ENCODE data around the gene RYR1. TPM values are rescaled to one million over a fixed set of nuclear protein-coding genes. Genes with fewer than 3 reads are reported as not detected.
"Not testable (repeated sequence)": the region's sequence is repeated elsewhere in the genome, so short reads cannot be mapped to it uniquely, and the experiment has no call there.

Gene RYR1
- total RNA-seq, 2 experiments from 2014 or later = 0.19 to 0.28 TPM

DNA sequence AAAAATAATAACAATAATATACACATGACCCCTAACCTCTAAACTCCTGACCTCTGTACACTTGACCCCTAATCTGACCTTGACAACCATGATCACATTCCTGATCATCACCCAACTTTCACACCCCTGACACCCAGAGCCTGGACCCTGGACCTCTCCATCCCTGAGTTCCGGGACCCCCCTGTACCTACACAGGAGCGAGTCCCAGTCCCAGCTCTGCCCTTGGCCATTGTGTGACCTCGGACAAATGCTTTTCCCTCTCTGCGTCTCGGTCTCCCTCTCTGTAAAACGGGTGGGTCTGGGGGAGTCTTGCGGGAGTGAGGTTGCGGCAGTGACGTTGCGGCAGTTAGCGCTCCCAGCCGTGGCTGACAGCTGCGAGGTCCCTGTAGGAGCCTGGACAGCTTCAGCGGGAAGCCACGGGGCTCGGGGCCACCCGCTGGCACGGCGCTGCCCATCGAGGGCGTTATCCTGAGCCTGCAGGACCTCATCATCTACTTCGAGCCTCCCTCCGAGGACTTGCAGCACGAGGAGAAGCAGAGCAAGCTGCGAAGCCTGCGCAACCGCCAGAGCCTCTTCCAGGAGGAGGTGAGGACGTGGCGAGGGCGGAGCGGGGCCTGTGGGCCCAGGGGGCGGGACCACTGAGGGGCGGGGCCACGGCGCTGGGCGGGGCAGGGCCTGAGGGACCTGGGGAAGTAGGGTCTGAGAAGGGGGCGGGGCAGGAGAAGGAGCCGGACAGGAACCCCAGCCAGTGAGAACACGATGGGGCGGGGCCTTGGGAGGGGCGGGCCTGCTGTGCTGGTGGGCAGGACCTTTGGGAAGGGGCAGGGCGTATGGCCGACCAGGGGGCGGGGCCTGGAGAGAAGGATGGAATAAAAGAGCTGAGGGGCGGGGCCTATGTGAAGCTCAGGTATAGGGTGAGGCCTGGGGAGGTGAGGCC lies 19.2 kb downstream of the RYR1 start:
- Mint-ChIP-seq H3K36me3 (no peaks in the 10 kb centered on the region), H3K27ac (no peak overlapping the region), H3K27me3 (no peaks in the 10 kb centered on the region), H3K4me1 (no peaks in the 10 kb centered on the region), H3K4me3 (no peak overlapping the region), H3K9me3 (no peaks in the 10 kb centered on the region)
- peak; percentile 9 for DNase-seq

DNA sequence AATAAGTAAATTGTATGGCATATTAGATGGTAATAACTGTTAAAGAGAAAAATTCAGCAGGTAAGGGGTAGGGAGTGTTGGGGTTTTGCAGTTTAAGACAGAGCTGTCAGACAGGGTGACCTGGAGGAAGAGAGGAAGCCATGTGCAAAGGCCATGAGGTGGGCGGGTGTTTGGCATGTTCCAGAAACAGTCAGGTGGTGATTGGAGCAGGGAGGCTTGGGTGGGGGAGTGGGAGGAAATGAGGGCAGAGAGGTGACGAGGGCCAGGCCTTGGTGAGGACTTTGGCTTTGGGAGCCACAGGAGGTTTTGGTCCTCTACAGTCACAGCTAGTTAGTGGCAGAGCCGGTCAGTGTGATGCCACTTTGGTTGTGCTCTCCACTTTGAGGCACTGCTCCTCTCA lies 20.1 kb downstream of the RYR1 start:
- no peak overlapping the region for H3K4me3 Mint-ChIP-seq
- H3K4me1 Mint-ChIP-seq = no peaks in the 10 kb centered on the region
- no peaks in the 10 kb centered on the region for H3K36me3 Mint-ChIP-seq
- no peak for DNase-seq
- H3K9me3 Mint-ChIP-seq = no peaks in the 10 kb centered on the region
- H3K27ac Mint-ChIP-seq = no peak overlapping the region
- no peaks in the 10 kb centered on the region for H3K27me3 Mint-ChIP-seq

DNA sequence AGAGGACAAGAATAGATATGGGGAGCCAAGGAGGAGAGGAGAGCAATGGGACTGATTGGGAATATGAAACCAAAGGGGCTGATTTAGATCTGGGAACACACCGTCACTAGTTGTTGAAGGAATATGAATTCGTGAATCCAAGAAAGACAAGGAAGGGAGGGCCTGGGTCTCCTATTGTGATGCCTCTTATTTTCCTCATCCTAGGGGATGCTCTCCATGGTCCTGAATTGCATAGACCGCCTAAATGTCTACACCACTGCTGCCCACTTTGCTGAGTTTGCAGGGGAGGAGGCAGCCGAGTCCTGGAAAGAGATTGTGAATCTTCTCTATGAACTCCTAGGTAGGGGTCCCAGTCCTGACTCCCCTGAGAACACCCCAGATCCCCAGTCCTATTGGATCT lies 21.5 kb downstream of the RYR1 start:
- DNase-seq = no peak
- H3K4me3 Mint-ChIP-seq = no peak overlapping the region
- H3K9me3 Mint-ChIP-seq = no peaks in the 10 kb centered on the region
- H3K4me1 Mint-ChIP-seq = no peaks in the 10 kb centered on the region
- no peak overlapping the region for H3K27ac Mint-ChIP-seq
- no peaks in the 10 kb centered on the region for H3K27me3 Mint-ChIP-seq
- no peaks in the 10 kb centered on the region for H3K36me3 Mint-ChIP-seq

DNA sequence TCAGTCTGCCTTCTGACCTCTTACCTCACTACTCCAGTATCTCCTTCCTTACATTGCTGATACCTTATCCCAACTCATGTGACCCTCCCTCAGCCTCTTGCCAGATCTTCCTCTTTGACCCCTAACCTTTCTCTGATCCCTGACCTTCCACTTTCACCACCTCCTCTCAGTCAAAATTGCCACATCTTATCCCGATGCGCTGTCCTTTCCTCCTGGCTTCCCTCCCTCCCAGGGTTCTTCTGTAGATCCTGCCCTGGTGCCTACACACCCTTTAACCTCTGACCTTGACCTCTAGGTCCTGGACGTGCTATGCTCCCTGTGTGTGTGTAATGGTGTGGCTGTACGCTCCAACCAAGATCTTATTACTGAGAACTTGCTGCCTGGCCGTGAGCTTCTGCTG lies 23.7 kb downstream of the RYR1 start:
- Mint-ChIP-seq H3K4me3 (no peak overlapping the region), H3K27ac (no peak overlapping the region), H3K9me3 (no peaks in the 10 kb centered on the region), H3K36me3 (no peaks in the 10 kb centered on the region), H3K27me3 (peaks cover 1% of the 10 kb centered on the region), H3K4me1 (no peaks in the 10 kb centered on the region)
- DNase-seq = no peak

DNA sequence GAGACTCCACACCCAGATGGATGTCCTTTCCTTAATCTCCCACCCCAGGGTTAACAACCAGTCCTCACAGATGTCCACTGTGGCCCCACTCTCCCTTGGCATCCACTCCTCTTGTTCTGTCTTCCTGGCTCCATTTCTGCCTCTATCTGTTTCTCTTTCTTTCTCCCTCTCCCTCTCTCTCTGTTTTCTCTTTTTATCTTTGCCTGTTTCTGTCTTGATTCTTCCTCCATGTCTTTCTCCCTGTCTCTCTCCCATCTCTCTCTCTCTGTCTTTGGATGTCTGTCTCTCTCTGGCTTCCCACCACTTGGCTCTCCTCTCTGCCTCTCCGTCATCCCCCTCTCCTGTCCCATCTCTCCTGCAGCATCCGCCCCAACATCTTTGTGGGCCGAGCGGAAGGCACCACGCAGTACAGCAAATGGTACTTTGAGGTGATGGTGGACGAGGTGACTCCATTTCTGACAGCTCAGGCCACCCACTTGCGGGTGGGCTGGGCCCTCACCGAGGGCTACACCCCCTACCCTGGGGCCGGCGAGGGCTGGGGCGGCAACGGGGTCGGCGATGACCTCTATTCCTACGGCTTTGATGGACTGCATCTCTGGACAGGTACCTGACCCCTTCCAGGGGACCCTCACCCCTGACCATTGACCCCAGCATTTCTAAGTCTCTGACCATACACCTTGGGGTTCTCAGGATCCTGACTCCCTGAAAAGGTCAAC lies 24.4 kb downstream of the RYR1 start:
- DNase-seq = no peak
- Mint-ChIP-seq H3K27ac (no peak overlapping the region), H3K9me3 (no peaks in the 10 kb centered on the region), H3K27me3 (peaks cover 7% of the 10 kb centered on the region), H3K4me3 (no peak overlapping the region), H3K4me1 (no peaks in the 10 kb centered on the region), H3K36me3 (no peaks in the 10 kb centered on the region)

DNA sequence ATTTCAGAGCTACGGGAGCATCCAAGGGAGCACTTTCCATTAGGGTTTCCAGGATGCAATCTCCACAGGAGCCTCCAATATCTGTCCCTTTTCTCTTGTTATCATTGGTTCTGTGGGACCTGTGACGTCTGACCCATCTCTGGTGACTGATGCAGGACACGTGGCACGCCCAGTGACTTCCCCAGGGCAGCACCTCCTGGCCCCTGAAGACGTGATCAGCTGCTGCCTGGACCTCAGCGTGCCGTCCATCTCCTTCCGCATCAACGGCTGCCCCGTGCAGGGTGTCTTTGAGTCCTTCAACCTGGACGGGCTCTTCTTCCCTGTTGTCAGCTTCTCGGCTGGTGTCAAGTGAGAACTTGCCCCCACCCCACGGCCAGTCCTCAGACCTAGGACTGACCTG lies 25.5 kb downstream of the RYR1 start:
- Mint-ChIP-seq H3K9me3 (no peaks in the 10 kb centered on the region), H3K27me3 (peaks cover 7% of the 10 kb centered on the region)

DNA sequence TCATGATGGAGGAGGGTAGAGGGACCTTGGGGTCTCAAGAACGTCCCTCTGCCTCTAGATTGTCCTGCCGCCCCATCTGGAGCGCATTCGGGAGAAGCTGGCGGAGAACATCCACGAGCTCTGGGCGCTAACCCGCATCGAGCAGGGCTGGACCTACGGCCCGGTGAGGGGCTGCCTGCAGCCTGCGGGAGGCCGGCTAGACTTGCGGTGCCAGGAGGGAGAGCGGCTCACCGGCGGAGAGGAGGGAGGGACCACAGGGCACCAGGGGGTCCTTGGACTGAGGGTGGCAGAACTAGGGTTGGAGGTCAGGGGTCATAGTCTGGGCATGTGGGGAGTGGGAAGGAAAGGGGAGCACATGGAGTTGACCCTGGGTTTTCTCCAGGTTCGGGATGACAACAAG lies 29.9 kb downstream of the RYR1 start:
- Mint-ChIP-seq H3K36me3 (no peaks in the 10 kb centered on the region), H3K4me1 (no peaks in the 10 kb centered on the region), H3K27ac (no peak overlapping the region), H3K9me3 (peaks cover 1% of the 10 kb centered on the region), H3K4me3 (no peak overlapping the region), H3K27me3 (peaks cover 11% of the 10 kb centered on the region)
- no peak for DNase-seq

More for the DNA sequence above, 25.5 kb downstream of the RYR1 start:
- no peak for DNase-seq
- no peaks in the 10 kb centered on the region for H3K4me1 Mint-ChIP-seq
- H3K36me3 Mint-ChIP-seq = no peaks in the 10 kb centered on the region
- H3K27ac Mint-ChIP-seq = no peak overlapping the region
- no peak overlapping the region for H3K4me3 Mint-ChIP-seq

DNA sequence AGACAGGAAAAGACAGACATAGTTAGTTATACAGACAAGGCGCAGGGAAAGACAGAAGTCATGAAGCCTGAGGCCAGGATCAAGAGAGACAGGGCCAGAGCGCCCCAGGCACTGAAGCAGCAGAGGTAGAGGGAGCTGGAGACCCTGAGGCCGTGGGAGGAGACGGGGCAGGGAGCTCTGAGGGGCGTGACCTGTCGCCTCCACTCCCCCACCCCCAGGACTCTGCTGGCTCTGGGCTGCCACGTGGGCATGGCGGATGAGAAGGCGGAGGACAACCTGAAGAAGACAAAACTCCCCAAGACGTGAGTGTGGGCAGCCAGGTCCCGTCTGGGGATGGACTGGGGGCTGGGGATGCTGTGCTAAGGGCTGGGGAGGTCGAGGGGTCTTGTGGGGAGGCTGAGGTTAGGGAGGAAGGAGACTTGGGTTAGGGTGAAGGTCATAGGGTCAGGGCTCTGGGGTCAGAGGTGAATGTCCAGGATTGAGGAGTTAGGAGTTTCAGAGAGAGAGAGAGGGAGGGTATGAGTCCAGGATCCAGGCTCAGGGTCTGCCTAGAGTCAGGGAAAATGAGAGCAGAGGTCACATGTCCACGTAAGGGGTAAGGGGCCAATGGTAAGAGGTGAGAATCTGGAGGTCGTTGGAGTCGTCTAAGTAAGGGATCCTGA lies 31.1 kb downstream of the RYR1 start:
- H3K9me3 Mint-ChIP-seq = peaks cover 1% of the 10 kb centered on the region
- no peaks in the 10 kb centered on the region for H3K4me1 Mint-ChIP-seq

DNA sequence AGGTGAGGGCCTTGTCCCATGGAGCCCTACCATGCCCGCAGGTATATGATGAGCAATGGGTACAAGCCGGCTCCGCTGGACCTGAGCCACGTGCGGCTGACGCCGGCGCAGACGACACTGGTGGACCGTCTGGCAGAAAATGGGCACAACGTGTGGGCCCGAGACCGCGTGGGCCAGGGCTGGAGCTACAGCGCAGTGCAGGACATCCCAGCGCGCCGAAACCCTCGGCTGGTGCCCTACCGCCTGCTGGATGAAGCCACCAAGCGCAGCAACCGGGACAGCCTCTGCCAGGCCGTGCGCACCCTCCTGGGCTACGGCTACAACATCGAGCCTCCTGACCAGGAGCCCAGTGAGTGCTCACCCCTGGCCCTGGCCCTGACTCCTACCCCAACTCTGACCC lies 32.6 kb downstream of the RYR1 start:
- Mint-ChIP-seq H3K4me1 (no peaks in the 10 kb centered on the region), H3K36me3 (no peaks in the 10 kb centered on the region), H3K27me3 (peaks cover 16% of the 10 kb centered on the region), H3K4me3 (no peak overlapping the region), H3K9me3 (peaks cover 1% of the 10 kb centered on the region), H3K27ac (no peak overlapping the region)
- DNase-seq = no peak

More for the DNA sequence above, 31.1 kb downstream of the RYR1 start:
- peaks cover 11% of the 10 kb centered on the region for H3K27me3 Mint-ChIP-seq
- H3K4me3 Mint-ChIP-seq = no peak overlapping the region
- no peak overlapping the region for H3K27ac Mint-ChIP-seq
- no peak for DNase-seq
- H3K36me3 Mint-ChIP-seq = no peaks in the 10 kb centered on the region

DNA sequence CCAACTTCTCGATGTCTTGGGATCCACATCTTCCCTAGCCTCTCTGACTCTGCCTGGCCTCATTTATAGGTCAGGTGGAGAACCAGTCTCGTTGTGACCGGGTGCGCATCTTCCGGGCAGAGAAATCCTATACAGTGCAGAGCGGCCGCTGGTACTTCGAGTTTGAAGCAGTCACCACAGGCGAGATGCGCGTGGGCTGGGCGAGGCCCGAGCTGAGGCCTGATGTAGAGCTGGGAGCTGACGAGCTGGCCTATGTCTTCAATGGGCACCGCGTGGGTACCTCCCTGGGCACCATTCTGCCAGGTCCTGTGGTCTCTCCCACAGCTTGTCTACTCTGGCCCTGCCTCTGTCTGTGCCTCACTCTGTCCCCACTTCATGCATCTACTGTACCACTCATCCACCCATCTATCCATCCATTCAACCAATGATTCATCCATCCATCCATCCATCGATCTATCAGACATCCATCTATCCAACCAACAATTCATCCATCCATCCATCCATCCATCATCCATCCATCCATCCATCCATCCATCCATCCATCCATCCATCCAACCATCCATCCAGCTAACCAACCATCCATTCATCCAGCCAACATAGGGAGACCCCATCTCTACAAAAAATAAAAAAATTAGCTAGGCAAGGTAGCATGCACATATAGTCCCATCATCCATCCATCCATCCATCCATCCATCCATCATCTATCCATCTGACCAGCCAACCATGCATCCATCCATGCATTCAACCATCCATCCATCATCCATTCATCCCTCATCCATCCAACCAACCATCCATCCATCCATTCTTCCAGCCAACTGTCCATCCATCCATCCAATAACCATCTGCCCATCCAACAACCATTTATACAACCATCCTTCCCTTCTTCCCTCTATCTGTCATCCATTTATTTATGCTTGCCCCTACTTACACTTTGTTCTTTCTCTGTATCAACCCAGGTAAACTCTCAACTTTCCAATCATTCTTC lies 34.3 kb downstream of the RYR1 start:
- Mint-ChIP-seq H3K27me3 (peaks cover 9% of the 10 kb centered on the region), H3K9me3 (peaks cover 1% of the 10 kb centered on the region), H3K27ac (no peak overlapping the region), H3K4me3 (no peak overlapping the region), H3K4me1 (no peaks in the 10 kb centered on the region), H3K36me3 (no peaks in the 10 kb centered on the region)
- no peak for DNase-seq

DNA sequence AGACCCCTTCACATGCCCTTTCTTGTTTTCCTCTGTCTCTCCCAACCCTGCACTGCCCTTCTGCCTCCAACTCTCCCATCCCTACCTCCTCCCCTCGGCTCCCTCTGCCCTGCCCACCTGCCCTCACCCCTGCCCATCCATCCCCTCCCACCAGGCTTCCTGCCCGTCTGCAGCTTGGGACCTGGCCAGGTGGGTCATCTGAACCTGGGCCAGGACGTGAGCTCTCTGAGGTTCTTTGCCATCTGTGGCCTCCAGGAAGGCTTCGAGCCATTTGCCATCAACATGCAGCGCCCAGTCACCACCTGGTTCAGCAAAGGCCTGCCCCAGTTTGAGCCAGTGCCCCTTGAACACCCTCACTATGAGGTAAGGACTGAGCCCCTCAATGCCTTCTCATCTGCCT lies 35.7 kb downstream of the RYR1 start:
- peaks cover 1% of the 10 kb centered on the region for H3K9me3 Mint-ChIP-seq
- no peaks in the 10 kb centered on the region for H3K4me1 Mint-ChIP-seq
- no peak for DNase-seq
- no peak overlapping the region for H3K4me3 Mint-ChIP-seq
- H3K27me3 Mint-ChIP-seq = peaks cover 8% of the 10 kb centered on the region
- H3K36me3 Mint-ChIP-seq = no peaks in the 10 kb centered on the region
- H3K27ac Mint-ChIP-seq = no peak overlapping the region

DNA sequence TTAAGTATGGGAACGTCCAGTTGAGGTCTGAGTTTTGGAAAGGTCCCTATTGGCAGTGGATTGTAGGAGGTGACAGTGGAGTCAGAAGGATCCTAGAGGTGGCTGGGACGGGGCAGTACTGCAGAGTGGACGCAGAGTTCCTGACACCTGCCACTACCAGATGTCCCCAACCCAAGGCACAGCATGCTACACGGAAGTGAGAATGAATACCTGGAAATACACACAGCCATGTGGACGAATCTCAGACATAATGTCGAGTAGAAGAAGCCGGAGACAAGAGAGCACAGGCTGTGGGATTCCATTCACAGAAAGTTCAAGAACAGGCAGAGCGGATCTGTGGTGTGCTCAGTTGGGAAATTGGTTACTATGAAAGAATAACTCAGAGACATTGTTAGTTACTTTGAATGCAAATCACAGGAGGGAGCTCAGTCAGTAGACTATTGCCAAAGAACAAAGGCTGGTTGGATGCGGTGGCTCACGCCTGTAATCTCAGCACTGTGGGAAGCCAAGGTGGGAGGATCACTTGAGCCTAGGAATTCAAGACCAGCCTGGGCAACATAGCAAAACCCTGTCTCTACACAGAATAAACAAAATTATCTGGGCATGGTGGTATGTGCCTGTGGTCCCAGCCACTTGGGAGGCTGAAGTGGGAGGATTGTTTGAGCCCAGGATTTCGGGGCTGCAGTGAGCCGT lies 37.4 kb downstream of the RYR1 start:
- no peak for DNase-seq
- H3K9me3 Mint-ChIP-seq = peaks cover 1% of the 10 kb centered on the region
- H3K4me3 Mint-ChIP-seq = no peak overlapping the region
- H3K27ac Mint-ChIP-seq = no peak overlapping the region
- H3K36me3 Mint-ChIP-seq = no peaks in the 10 kb centered on the region
- H3K4me1 Mint-ChIP-seq = no peaks in the 10 kb centered on the region
- peaks cover 7% of the 10 kb centered on the region for H3K27me3 Mint-ChIP-seq

DNA sequence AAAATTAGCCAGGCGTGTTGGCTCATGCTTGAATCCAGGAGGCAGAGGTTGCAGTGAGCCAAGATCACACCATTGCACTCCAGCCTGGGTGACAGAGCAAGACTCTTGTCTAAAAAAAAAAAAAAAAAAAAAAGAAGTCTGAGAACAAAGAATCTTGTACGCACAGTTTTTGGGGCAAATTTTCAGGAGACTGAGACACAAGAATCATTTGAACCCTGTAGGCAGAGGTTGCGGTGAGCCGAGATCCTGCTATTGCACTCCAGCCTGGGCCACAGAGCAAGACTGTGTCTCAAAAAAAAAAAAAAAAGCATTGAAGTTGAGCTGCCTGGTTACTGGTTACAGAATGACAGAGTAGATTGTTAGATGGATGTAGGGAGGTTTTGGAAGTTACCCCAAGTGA lies 39.2 kb downstream of the RYR1 start:
- H3K27me3 Mint-ChIP-seq = peaks cover 10% of the 10 kb centered on the region
- not testable (repeated sequence) for H3K4me3 Mint-ChIP-seq, H3K4me1 Mint-ChIP-seq, DNase-seq, H3K9me3 Mint-ChIP-seq, H3K36me3 Mint-ChIP-seq, H3K27ac Mint-ChIP-seq

DNA sequence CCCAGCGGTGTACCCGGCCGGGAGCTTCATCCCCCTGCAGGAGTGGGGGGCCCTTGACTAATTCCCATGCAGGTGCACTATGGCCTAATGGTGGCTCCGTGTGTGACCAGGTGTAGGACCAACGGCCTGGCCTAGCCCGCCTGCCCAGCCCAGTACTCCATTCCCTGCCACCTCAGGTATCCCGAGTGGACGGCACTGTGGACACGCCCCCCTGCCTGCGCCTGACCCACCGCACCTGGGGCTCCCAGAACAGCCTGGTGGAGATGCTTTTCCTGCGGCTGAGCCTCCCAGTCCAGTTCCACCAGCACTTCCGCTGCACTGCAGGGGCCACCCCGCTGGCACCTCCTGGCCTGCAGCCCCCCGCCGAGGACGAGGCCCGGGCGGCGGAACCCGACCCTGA lies 39.7 kb downstream of the RYR1 start:
- H3K27ac Mint-ChIP-seq = no peak overlapping the region
- H3K9me3 Mint-ChIP-seq = no peaks in the 10 kb centered on the region
- no peaks in the 10 kb centered on the region for H3K4me1 Mint-ChIP-seq
- H3K27me3 Mint-ChIP-seq = peaks cover 10% of the 10 kb centered on the region
- no peaks in the 10 kb centered on the region for H3K36me3 Mint-ChIP-seq
- no peak for DNase-seq
- no peak overlapping the region for H3K4me3 Mint-ChIP-seq
